H1 (cell line): Measurements from ENCODE around the gene DCLK1. TPM values are rescaled to one million over a fixed set of nuclear protein-coding genes. Genes with fewer than 3 reads are reported as not detected.

Experiments used
- ATF3 ChIP-seq: IDR thresholded peaks from 2 replicates; pipeline ENCODE4 v1.6.1; 2011; ENCODE audit warnings: low read depth, mild to moderate bottlenecking, low read length; ENCODE audit not compliant: insufficient read depth
- CHD7 ChIP-seq: fragments of 300-600 bp; sonication (generic); IDR thresholded peaks from 2 replicates; pipeline ENCODE4 v1.7.1; 2012; ENCODE audit warnings: low read length, moderate library complexity, mild to moderate bottlenecking, inconsistent platforms; ENCODE audit not compliant: insufficient replicate concordance
- EGR1 ChIP-seq: IDR thresholded peaks from 2 replicates; pipeline ENCODE4 v1.6.1; 2011; ENCODE audit warnings: low read depth, low read length, borderline replicate concordance
- POLR2A ChIP-seq, 2 experiments: IDR thresholded peaks; 1 replicate in 1 of 2; 2 replicates in 1 of 2; pipeline ENCODE4 v1.6.1; 2011; ENCODE audit warnings: low read depth in 2 of 2, low read length in 2 of 2, mild to moderate bottlenecking in 2 of 2; ENCODE audit errors: control extremely low read depth in 1 of 2
- POU5F1 ChIP-seq: IDR thresholded peaks from 2 replicates; pipeline ENCODE4 v1.6.1; 2011; ENCODE audit warnings: low read depth, mild to moderate bottlenecking, low read length, moderate library complexity
- RAD21 ChIP-seq, 2 experiments: IDR thresholded peaks in 1 of 2; conservative IDR thresholded peaks in 1 of 2; 2 replicates each; pipeline ENCODE4 v1.6.1; 2011; ENCODE audit warnings: low read depth in 2 of 2, low read length in 2 of 2, improper control_type of control experiment in 1 of 2, inconsistent platforms in 1 of 2, mild to moderate bottlenecking in 1 of 2, moderate library complexity in 1 of 2
- RBBP5 ChIP-seq: IDR thresholded peaks from 2 replicates; pipeline ENCODE4 v1.7.1; 2012; ENCODE audit warnings: low read depth, mild to moderate bottlenecking, inconsistent platforms, low read length, moderate library complexity, borderline replicate concordance
- SIRT6 ChIP-seq: IDR thresholded peaks from one replicate; pipeline ENCODE4 v1.7.1; 2012; ENCODE audit warnings: low read length, inconsistent platforms
- SUZ12 ChIP-seq: fragments of 200-600 bp; sonication (generic); IDR thresholded peaks from 2 replicates; pipeline ENCODE4 v1.6.1; 2012; ENCODE audit warnings: mild to moderate bottlenecking, inconsistent platforms, low read length, moderate library complexity, mixed read lengths
- TCF12 ChIP-seq: IDR thresholded peaks from 2 replicates; pipeline ENCODE4 v1.6.1; 2011; ENCODE audit warnings: low read depth, mild to moderate bottlenecking, low read length
- TEAD4 ChIP-seq: IDR thresholded peaks from 2 replicates; pipeline ENCODE4 v1.6.1; 2012; ENCODE audit warnings: low read depth, low read length, inconsistent platforms, mixed read lengths
- polyA plus RNA-seq, 7 experiments: library from polyadenylated mRNA; depleted of rRNA in 3 of 7; stranded (reverse) in 5 of 7; unstranded in 2 of 7; fragments of >200 nt in 5 of 7; fragments of 200-250 nt in 2 of 7; gene quantifications; 1 replicate in 5 of 7; 2 replicates in 1 of 7; 4 replicates in 1 of 7; pipeline versions ENCODE4 v1.2.1 to v1.2.3, GENCODE V29; 2011 to 2013; ENCODE audit warnings: missing spikeins in 2 of 7, mixed read lengths in 2 of 7
- total RNA-seq: library from RNA; stranded (reverse); fragmentation: NEBNext Ultra II Directional; extraction: Animal tissue kit (Norgen Biotek cat#: 25700); gene quantifications from 2 replicates; pipeline ENCODE4 v1.2.1, GENCODE V29; 2021

Gene DCLK1
- total and polyA plus RNA-seq, 2 of the 8 experiments (the other 6 are each of a cell fraction or from before 2014, with no cell fraction given): 22.8 to 41.0 TPM

GRCh38 chr13:35722458-35723052 is 408.6 kb downstream of the DCLK1 start (continued):
- TF ChIP-seq CHD7 (no peak), POLR2A (IDR thresholded peaks at IDR 0.05; ENCODE audit: control extremely low read depth in 1 of 2, low read depth in 2 of 2, low read length in 2 of 2) (no peak), TCF12 (no peak), ATF3 (no peak), EGR1 (no peak), POU5F1 (no peak), RAD21 (IDR thresholded peaks at IDR 0.05 in 1 of 2, conservative IDR thresholded peaks at IDR 0.05 in 1 of 2; ENCODE audit: low read depth in 2 of 2, low read length in 2 of 2) (no peak), RBBP5 (no peak), SIRT6 (no peak), TEAD4 (no peak), SUZ12 (no peak)
